WTC11 (cell line): ENCODE data around the gene TIMM10B.

Source experiments
- CREB1 ChIP-seq: sonication (generic); formaldehyde crosslinking; IDR thresholded peaks from 2 replicates; pipeline ENCODE4 v1.8.0; 2023; ENCODE audit warnings: mild to moderate bottlenecking, missing genetic modification reagents
- NFATC4 ChIP-seq: fragments of 250-450 bp; sonication (Bioruptor Pico); IDR thresholded peaks from 2 replicates; pipeline ENCODE4 v1.9.0; 2021; ENCODE audit warnings: mild to moderate bottlenecking
- NR2C2 ChIP-seq: sonication (generic); formaldehyde crosslinking; IDR thresholded peaks from 2 replicates; pipeline ENCODE4 v1.8.0; 2022; ENCODE audit warnings: mild to moderate bottlenecking, missing genetic modification reagents
- ZNF138 ChIP-seq: sonication (generic); formaldehyde crosslinking; conservative IDR thresholded peaks from 2 replicates; pipeline ENCODE4 v1.8.1; 2022; ENCODE audit warnings: mild to moderate bottlenecking, moderate library complexity, missing genetic modification reagents
- TF ChIP-seq, protein P1 (sequence below): fragments of 200-600 bp; IDR thresholded peaks from 2 replicates; pipeline ENCODE4 v1.8.0; 2022; ENCODE audit warnings: antibody characterized with exemption
- TF ChIP-seq, protein P2 (sequence below): sonication (generic); formaldehyde crosslinking; IDR thresholded peaks from 2 replicates; pipeline ENCODE4 v1.8.0; 2022; ENCODE audit warnings: missing genetic modification reagents

DNA sequence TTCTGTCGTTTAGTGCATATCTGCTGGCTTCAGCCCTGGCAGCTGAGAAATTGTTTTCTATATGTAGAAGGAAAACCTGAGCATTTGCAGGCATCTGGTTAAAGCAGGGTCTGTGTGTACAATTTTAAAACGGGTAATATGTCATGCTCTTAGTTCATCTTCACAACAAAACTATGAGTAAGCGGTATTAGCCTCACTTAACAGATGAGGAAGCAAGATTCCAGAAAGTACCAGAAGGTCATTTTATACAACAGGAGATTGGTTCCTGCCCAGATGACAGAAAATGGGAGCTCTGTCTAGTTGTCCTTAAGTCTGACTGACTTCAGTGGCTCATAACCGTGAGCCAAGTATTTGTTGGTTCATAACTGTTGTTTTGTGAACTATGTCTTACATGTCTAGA, 1.1 kb downstream of the TIMM10B start:
- TF ChIP-seq, protein P1, sequence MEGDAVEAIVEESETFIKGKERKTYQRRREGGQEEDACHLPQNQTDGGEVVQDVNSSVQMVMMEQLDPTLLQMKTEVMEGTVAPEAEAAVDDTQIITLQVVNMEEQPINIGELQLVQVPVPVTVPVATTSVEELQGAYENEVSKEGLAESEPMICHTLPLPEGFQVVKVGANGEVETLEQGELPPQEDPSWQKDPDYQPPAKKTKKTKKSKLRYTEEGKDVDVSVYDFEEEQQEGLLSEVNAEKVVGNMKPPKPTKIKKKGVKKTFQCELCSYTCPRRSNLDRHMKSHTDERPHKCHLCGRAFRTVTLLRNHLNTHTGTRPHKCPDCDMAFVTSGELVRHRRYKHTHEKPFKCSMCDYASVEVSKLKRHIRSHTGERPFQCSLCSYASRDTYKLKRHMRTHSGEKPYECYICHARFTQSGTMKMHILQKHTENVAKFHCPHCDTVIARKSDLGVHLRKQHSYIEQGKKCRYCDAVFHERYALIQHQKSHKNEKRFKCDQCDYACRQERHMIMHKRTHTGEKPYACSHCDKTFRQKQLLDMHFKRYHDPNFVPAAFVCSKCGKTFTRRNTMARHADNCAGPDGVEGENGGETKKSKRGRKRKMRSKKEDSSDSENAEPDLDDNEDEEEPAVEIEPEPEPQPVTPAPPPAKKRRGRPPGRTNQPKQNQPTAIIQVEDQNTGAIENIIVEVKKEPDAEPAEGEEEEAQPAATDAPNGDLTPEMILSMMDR, result no peak
- TF ChIP-seq CREB1 (CRISPR knock-in tag), result no peak
- no peak for TF ChIP-seq NFATC4 (CRISPR knock-in tag)
- no peak for TF ChIP-seq ZNF138 (CRISPR knock-in tag)
- no peak for TF ChIP-seq NR2C2 (CRISPR knock-in tag)
- TF ChIP-seq, protein P2, sequence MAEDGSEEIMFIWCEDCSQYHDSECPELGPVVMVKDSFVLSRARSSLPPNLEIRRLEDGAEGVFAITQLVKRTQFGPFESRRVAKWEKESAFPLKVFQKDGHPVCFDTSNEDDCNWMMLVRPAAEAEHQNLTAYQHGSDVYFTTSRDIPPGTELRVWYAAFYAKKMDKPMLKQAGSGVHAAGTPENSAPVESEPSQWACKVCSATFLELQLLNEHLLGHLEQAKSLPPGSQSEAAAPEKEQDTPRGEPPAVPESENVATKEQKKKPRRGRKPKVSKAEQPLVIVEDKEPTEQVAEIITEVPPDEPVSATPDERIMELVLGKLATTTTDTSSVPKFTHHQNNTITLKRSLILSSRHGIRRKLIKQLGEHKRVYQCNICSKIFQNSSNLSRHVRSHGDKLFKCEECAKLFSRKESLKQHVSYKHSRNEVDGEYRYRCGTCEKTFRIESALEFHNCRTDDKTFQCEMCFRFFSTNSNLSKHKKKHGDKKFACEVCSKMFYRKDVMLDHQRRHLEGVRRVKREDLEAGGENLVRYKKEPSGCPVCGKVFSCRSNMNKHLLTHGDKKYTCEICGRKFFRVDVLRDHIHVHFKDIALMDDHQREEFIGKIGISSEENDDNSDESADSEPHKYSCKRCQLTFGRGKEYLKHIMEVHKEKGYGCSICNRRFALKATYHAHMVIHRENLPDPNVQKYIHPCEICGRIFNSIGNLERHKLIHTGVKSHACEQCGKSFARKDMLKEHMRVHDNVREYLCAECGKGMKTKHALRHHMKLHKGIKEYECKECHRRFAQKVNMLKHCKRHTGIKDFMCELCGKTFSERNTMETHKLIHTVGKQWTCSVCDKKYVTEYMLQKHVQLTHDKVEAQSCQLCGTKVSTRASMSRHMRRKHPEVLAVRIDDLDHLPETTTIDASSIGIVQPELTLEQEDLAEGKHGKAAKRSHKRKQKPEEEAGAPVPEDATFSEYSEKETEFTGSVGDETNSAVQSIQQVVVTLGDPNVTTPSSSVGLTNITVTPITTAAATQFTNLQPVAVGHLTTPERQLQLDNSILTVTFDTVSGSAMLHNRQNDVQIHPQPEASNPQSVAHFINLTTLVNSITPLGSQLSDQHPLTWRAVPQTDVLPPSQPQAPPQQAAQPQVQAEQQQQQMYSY (CRISPR knock-in tag), result no peak
